CD4-positive, alpha-beta T cell treated with Interleukin-15 for 1 hour (primary cell): ENCODE results near the gene POU6F2.
A peak's percentile ranks its signal among the peaks of the same experiment; 100 is the strongest.

Experiments
- DNase-seq: peaks from one replicate; pipeline ENCODE4 v3.0.0-alpha.2; 2020

Gene POU6F2

GRCh38 chr7:39413636-39414223, 436.0 kb downstream of the POU6F2 start:
- no peak for DNase-seq

- DNase-seq = peak; percentile 37
Observed at GRCh38 chr7:39414224-39415035, 436.7 kb downstream of the POU6F2 start.

- no peak for DNase-seq
Observed at GRCh38 chr7:39415091-39415787, 437.5 kb downstream of the POU6F2 start.

DNA sequence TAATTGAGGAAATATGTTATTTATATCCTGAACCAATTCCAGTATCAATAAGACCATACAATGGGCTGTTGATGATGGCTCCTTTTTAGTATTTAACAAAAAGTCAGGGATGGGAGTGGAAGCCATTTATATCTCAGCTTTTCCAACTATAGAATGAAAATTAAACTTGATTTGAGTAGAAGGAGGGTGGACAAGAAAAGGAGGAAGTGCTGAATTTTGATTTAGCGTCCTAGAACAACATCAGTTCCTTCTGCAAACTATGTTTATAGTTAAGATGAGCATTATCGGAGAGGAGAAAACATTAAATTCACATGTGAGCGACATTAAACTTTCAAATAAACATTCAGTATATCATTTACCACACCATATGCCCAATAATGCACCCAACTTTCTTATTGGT, 439.2 kb downstream of the POU6F2 start:
- no peak for DNase-seq

DNA sequence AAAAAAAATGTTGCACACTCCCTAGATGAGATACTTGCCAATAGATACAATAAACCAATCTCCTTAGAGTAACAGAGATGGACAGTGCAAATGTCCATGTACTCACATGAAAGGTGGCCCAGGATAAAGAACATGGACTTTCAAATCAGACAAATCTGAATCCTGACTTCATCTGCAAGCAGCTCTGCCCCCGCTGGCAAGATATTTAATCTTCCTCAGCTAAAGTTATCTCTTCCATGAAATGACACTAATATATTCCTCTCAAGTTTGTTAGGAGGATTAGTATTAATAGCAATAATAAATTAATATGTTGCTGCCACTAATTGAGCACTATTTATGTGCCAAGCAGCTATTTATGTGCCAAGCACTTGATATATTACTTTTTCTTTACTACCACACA, 439.9 kb downstream of the POU6F2 start:
- no peak for DNase-seq

GRCh38 chr7:39421251-39421650, 443.5 kb downstream of the POU6F2 start:
- DNase-seq = no peak

DNA sequence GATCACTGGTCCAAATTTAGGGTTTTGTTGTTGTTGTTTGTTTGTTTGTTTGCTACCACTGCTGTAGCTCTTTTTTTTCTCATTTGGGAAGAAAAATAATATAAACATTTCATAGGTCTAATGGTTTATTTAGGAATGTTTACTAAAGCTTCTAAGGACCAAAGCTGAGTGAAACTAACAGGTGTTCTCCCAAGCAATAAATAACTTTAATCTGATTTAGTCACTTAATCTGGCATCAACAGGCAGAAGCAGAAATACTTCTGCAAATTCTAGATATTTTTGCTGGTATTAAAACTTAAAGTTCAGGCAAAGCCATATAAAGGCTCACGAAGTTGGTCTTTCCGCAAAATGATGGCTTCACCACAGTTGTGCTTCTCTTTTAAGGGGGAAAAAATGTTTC, 444.0 kb downstream of the POU6F2 start:
- no peak for DNase-seq

DNA sequence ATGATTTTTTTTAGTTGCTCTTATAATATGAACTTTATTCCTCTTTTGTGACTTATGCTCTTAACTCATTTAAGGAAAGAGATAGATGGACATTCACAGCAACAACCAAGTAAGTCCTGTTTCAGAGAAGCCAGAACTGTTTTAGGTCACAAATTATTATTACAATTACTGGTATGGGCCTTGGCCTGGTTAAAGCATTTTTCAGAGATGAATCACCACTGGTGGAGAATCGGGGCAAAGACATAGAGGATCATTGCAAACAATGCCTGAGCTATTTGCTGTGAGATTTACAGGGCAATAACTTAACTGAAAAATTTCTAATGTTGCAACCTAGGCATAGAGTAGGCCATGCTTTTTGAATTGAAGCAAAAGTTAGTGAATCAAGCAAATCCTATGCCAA, 450.5 kb downstream of the POU6F2 start:
- no peak for DNase-seq

- DNase-seq = no peak
Observed at GRCh38 chr7:39429421-39429820, 451.7 kb downstream of the POU6F2 start.

GRCh38 chr7:39430441-39430840, 452.7 kb downstream of the POU6F2 start:
- no peak for DNase-seq

DNA sequence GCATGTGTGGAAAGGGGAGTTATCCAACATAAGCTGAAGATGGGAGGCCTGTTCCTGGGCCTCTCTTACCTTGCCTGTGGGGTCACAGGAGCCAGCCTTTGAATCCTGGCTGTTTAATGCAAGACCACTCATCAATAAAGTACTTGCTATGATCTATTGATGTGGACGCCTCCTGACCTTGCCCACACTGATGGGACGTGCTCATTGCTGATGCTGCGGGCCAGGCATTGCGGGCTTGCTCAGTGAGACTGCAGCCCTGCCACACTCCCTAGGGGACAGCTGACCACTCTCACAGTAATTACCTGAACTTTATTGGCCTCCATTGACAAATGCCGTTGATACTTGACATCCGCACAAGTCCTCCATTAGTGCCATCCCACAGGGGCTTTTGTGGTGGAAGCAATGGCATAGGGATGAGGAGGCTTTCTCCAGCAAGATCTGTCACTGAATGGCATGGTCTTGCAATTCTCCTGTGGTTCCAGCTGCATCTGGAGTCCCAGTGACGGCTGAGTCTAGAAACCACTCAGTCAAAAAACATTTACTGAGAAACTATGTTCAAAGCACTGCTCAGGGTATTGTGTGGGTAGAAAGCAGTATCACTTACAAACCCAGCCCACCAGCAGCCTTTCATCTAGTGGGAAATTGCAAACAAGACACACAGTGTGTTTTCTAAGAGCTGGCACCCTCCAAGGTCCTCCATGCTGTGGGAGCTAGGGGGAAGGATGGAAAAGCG, 453.4 kb downstream of the POU6F2 start:
- no peak for DNase-seq

GRCh38 chr7:39432368-39432767, 454.7 kb downstream of the POU6F2 start:
- no peak for DNase-seq

- no peak for DNase-seq
Observed at GRCh38 chr7:39432807-39433416, 455.2 kb downstream of the POU6F2 start.

GRCh38 chr7:39433550-39433949, 455.8 kb downstream of the POU6F2 start:
- no peak for DNase-seq

DNA sequence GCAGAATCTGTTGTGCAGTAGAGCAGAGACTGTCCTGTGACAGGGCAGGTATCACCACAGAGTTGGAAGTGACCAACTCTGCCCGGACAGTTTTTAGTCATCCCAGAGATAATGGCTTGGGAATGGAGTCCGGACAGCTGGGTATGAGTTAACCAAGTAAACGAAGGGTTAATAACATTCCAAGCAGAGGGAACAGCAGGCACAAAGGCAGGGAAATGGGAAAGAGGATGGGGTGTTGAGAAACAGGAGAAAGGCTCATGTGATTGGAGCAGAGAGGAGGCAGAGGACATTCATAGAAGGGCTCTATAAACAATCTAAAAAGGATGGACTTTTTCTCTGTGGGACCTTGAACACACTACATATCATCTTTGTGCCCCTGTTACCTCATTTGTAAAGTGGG, 456.3 kb downstream of the POU6F2 start:
- DNase-seq = no peak

- no peak for DNase-seq
Observed at GRCh38 chr7:39446546-39446945, 468.8 kb downstream of the POU6F2 start.

GRCh38 chr7:39451901-39452300, 474.2 kb downstream of the POU6F2 start:
- DNase-seq = no peak

- DNase-seq = peak; percentile 34
Observed at GRCh38 chr7:39453743-39454355, 476.1 kb downstream of the POU6F2 start.

DNA sequence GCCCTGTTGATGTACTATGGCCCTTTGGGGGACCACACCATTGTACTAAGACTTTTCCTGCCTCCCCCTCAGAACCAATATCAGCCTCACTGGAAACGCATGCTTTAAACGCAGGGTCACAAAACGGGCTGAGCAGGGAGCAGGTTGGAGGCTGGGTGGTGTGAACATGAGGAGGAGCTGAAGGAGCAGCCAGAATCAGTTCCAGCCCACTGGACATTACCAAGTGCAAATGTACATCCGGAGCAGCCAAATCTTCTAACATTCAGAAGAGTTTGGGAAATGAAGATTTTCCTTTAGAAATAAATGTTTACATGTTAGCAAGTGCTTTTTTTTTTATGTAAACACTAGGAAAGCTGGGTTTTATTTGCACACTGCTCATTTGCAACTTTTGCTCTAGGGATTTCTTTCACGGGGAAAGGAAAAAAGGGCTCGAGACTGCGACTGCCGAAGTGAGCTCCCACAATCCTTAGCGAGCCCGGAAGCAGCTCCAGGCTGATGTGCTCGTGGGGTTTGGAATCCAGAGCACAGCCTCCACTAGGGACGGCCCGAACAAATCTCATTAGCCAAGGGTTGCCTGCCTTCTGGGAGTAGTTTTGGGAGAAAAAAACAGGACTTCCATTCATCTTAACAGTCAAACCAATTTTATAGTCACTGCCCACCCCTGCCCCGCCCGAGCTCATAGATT, 480.5 kb downstream of the POU6F2 start:
- DNase-seq = no peak

DNA sequence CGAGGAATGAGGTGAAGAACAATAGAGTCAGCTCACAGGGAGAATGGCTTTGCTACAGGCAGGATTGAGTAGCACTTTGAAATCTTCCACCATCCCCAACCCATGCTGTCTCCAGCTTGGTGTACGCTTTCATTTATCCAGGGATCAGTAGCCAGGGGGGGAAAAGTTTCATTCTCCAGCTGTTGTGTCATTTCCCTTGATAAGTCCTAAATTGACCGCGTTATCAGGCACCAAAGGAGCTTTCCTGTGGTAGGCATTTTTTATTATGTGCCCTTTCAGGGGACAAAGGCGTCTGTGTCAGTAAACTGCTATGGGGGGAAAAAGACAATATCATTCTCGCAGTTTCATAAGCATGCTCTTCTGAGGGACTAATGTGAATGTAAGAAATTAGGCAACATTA, 481.9 kb downstream of the POU6F2 start:
- no peak for DNase-seq

DNA sequence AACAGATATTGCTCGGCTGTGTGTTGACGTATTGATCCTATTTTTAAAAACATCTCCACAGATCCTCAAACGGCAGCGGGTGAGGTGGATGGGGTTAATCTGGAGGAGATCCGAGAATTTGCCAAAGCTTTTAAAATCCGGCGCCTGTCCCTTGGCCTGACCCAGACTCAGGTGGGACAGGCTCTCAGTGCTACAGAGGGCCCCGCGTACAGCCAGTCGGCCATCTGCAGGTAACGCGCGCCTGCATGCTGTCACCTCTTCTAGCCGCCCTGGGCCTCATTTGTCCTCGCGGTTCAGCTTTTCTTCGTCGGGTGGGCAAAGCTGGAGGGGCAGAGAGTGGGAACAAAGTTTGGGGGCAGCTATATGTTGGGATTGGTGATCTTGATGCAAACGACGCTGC, 482.8 kb downstream of the POU6F2 start:
- no peak for DNase-seq

DNA sequence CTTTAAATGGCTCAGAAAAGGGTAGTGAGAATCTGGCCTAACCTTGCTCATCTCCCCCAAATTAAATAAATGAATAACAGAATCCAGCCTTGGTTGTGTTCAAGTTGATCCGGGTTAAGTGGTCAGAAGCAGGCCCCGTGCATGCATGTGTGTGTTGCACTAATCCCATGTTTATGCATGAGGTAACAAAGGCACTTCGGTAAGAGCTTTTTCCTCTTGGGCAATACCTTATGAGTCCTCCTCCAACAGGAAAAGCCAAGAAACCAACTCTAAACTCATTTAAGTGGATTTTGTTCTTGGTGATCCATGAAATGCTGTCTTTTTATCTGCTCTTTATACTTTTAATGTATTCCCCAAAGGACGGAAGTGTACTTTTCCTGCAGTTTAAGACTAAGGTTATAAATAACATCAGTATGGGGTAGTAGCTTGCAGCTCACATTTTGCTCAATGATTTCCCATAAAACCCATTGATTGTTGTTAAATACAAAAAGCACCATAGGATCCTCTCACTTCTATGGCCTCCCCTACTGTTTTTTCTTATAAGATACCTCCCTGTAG, 483.6 kb downstream of the POU6F2 start:
- no peak for DNase-seq
